Natural killer cell (primary cell): ENCODE data around the gene DCAF11. TPM values are rescaled to one million over a fixed set of nuclear protein-coding genes. Genes with fewer than 3 reads are reported as not detected.

Source experiments
- ATAC-seq, 3 donors: fragments of 150-1000 bp in 2 of 3; fragments of 200-7000 bp in 1 of 3; cut with Tn5 transposase; 1 replicate in 1 of 3; 2 replicates in 2 of 3; pipeline ENCODE4 v1.10.0; 2021; ENCODE audit warnings: mild to moderate bottlenecking in 2 of 3, moderate library complexity in 2 of 3
- DNase-seq, 2 donors: peaks; one replicate each; pipeline versions ENCODE4 v3.0.0 to v3.0.0-alpha.2; 2013 to 2021; ENCODE audit warnings: mixed read lengths in 1 of 2
- H3K27ac ChIP-seq: one replicate; pipeline ENCODE4 v1.5.1; 2013; ENCODE audit warnings: mild to moderate bottlenecking, low read length
- H3K27me3 ChIP-seq: one replicate; pipeline ENCODE4 v1.6.1; 2013; ENCODE audit warnings: low read length; ENCODE audit not compliant: control insufficient read depth, insufficient read depth
- H3K36me3 ChIP-seq: one replicate; pipeline ENCODE4 v1.6.1; 2013; ENCODE audit warnings: low read length; ENCODE audit not compliant: control insufficient read depth, insufficient read depth
- H3K4me1 ChIP-seq: one replicate; pipeline ENCODE4 v1.6.1; 2013; ENCODE audit warnings: low read length; ENCODE audit not compliant: control insufficient read depth, insufficient read depth
- H3K4me3 ChIP-seq: one replicate; pipeline ENCODE4 v1.5.1; 2013; ENCODE audit warnings: low read length
- H3K9me3 ChIP-seq: one replicate; pipeline ENCODE4 v1.6.1; 2013; ENCODE audit warnings: low read length; ENCODE audit not compliant: control insufficient read depth, insufficient read depth
- H3K27ac Mint-ChIP-seq, 2 donors: one replicate each; pipeline ENCODE4 v1.8.0; 2022; ENCODE audit warnings: mild to moderate bottlenecking in 2 of 2, mixed read lengths in 2 of 2, moderate library complexity in 1 of 2
- H3K27me3 Mint-ChIP-seq, 2 donors: one replicate each; pipeline ENCODE4 v1.8.0; 2022; ENCODE audit warnings: low read depth in 2 of 2, mixed read lengths in 2 of 2
- H3K36me3 Mint-ChIP-seq: one replicate; pipeline ENCODE4 v1.8.0; 2022; ENCODE audit warnings: mixed read lengths
- H3K4me1 Mint-ChIP-seq, 2 donors: one replicate each; pipeline ENCODE4 v1.8.0; 2022; ENCODE audit warnings: mixed read lengths in 2 of 2
- H3K4me3 Mint-ChIP-seq: one replicate; pipeline ENCODE4 v1.8.0; 2022; ENCODE audit warnings: mild to moderate bottlenecking, moderate library complexity, mixed read lengths
- H3K9me3 Mint-ChIP-seq, 2 donors: one replicate each; pipeline ENCODE4 v1.8.0; 2022; ENCODE audit warnings: mixed read lengths in 2 of 2
- CTCF ChIP-seq: fragments of 200-600 bp; IDR thresholded peaks from one replicate; pipeline ENCODE4 v1.8.0; 2022; ENCODE audit warnings: antibody characterized with exemption
- WGBS: methylation state at CpG from one replicate; pipeline ENCODE4 v1.1.7; 2013; ENCODE audit warnings: missing lambda C conversion rate; ENCODE audit not compliant: insufficient coverage; 5-methylcytosine and 5-hydroxymethylcytosine counted together
- intact Hi-C: fragments of 100-400 bp; cut with micrococcal nuclease; formaldehyde crosslinking; loops from one replicate; pipeline ENCODE4 v1.14.2; 2022
- total RNA-seq, 4 donors: library from RNA; stranded (reverse); fragments of 120-200 nt in 1 of 4; gene quantifications; one replicate each; pipeline versions ENCODE4 v1.2.3 to v1.2.4, GENCODE V29; 2013 to 2022

The DCAF11 gene
- total RNA-seq, 3 donors from 2014 or later (not counting 1 experiment from before 2014, with no cell fraction given), result 77.5 to 99.3 (median 96.3) TPM

DNA sequence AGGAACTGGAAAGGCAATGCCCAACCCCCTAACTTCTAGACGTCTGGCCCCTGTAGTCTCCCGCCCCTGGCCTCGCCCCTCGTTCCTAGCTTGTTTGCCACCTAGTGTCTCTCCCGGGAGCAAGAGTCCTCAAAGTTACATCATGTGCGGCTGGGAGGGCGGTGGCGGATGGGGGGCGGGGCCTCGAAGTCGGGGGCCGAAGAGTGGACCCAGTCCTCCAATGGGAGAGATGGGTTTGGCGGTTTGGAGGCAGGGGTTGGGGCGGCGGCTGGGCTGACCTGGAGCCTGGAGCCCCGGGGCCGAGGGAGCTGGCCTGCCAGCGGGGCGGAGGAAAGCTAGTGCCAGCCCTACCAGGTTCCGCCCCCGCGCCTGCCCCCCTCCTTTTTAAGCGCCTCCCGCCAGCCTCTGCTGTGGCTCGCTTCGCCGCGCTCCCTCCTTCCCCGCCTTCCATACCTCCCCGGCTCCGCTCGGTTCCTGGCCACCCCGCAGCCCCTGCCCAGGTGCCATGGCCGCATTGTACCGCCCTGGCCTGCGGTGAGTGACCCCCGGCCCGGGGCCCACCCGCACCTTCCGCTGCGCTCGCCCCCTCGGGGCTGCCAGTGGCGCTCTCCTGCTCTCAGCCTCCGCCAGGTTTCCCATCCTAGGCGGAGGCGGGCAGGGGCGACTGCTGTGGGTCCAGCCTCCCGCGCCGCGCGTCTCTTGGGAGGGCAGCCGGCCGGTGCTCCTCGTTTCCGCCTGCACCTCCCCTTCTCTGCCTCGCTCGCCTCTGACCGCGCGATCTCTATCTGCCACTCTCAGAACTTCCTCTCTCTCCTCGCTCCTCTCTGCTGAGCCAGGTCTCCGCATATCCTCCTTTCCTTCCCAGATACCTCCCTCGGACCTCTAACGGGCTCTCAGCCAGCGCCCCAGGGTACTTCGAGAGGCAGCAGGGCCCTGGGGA lies 20.4 kb upstream of the DCAF11 start, which contains the start of gene PCK2:
Gene PCK2, plus strand, starts transcription at position 411 of the 940 bp plus-strand sequence. Its CDS starts 95 bp downstream, at position 506.
- Histone ChIP-seq H3K4me3 (peak within 1 kb of the TSS; percentile 78), H3K36me3 (peaks cover 3% of the 10 kb centered on the region), H3K27me3 (no peaks in the 10 kb centered on the region), H3K4me1 (peaks cover 28% of the 10 kb centered on the region), H3K27ac (peak within 1 kb of the TSS; percentile 90), H3K9me3 (no peaks in the 10 kb centered on the region)
- Mint-ChIP-seq H3K4me3 (peak within 1 kb of the TSS; percentile 98), H3K27ac (peak within 1 kb of the TSS; percentile 89 to 96), H3K9me3 (no peaks in the 10 kb centered on the region), H3K27me3 (no peaks in the 10 kb centered on the region), H3K36me3 (no peaks in the 10 kb centered on the region), H3K4me1 (peaks cover 20 to 38% of the 10 kb centered on the region in 2 donors)
- under 1% methylated on average over 68 of the region's 68 CpGs for WGBS
- intact Hi-C loops, result loop anchor here (2.0 kb wide), 1 partner anchor 15 kb away; no protein-coding TSS in a partner anchor
- peak; percentile 62 to 77 for DNase-seq
- TF ChIP-seq CTCF, result no peak
- peak; percentile 79 to 82 (median 79) for ATAC-seq

GRCh38 chr14:24094841-24095270 lies 19.7 kb upstream of the DCAF11 start:
- intact Hi-C loops, result loop anchor here (2.0 kb wide), 1 partner anchor 14 kb away; no protein-coding TSS in a partner anchor
- Mint-ChIP-seq H3K27ac (peak overlapping the region; percentile 89 to 96), H3K27me3 (no peaks in the 10 kb centered on the region), H3K4me3 (peak overlapping the region; percentile 98), H3K36me3 (no peaks in the 10 kb centered on the region), H3K4me1 (peaks cover 20 to 38% of the 10 kb centered on the region in 2 donors), H3K9me3 (no peaks in the 10 kb centered on the region)
- peak in 1 of 2 donors; percentile 40 for DNase-seq
- H3K27me3 ChIP-seq, result no peaks in the 10 kb centered on the region
- peak in 1 of 3 donors; percentile 1 for ATAC-seq
- TF ChIP-seq CTCF, result no peak
- H3K27ac ChIP-seq, result peak overlapping the region; percentile 90
- H3K4me3 ChIP-seq, result peak overlapping the region; percentile 78
- H3K4me1 ChIP-seq, result peaks cover 28% of the 10 kb centered on the region
- 2% methylated on average over 14 of the region's 14 CpGs for WGBS
- H3K36me3 ChIP-seq, result peaks cover 7% of the 10 kb centered on the region
- no peaks in the 10 kb centered on the region for H3K9me3 ChIP-seq

DNA sequence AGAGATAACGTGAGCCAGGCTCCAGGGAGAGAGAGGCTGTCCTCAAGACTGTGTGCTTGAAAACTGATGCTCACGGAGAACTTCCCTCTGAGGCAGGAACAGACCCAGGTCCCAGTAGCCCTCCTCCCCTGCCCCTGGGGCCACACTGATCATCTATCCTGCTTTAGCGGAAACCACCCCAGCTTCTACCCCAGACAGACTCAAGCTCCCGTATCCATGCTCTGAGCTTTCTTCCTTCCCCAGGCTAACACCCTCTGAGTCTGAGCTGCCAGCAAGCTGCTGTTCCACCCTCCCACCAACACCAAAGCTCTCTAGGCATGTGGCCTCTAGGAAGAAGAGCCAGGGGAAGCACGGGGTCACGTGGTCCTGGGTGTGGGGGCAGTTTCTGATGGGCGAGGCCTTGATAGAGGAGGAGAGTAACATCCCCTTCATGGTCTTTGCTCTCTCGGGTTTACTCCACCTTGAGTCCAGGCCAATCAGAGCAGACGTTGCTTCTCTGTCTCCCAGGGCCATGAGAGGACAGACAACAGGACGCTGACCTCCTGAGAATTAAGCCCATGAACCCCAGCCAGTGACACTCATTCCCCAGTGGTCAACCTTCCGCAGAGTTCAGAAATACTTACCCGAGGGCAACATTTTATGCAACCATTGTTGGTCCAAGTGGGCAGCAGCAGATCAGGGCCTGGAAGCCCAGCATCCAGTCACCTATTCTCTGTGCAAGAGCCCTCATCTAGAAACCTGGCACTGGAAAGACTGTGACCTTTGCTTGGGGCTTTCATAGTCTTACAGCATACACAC lies 19.1 kb upstream of the DCAF11 start:
- Mint-ChIP-seq H3K9me3 (no peaks in the 10 kb centered on the region), H3K4me3 (peak overlapping the region; percentile 98), H3K27me3 (no peaks in the 10 kb centered on the region), H3K4me1 (peaks cover 20 to 37% of the 10 kb centered on the region in 2 donors), H3K36me3 (no peaks in the 10 kb centered on the region), H3K27ac (peak overlapping the region; percentile 89 to 96)
- intact Hi-C loops, result loop anchor here (2.0 kb wide), 1 partner anchor 13 kb away; no protein-coding TSS in a partner anchor
- H3K36me3 ChIP-seq, result peaks cover 10% of the 10 kb centered on the region
- H3K27ac ChIP-seq, result peak overlapping the region; percentile 90
- peak overlapping the region; percentile 78 for H3K4me3 ChIP-seq
- DNase-seq (peak in 1 of 2 donors; percentile 51), ATAC-seq (peak in 2 of 3 donors; percentile 7 to 8)
- WGBS, result 38% methylated on average over 11 of the region's 12 CpGs
- no peaks in the 10 kb centered on the region for H3K27me3 ChIP-seq
- no peaks in the 10 kb centered on the region for H3K9me3 ChIP-seq
- H3K4me1 ChIP-seq, result peaks cover 25% of the 10 kb centered on the region
- TF ChIP-seq CTCF, result no peak
